Hepatocyte (in vitro differentiated cells): ENCODE data around the gene LACTBL1.

Experiments used
- CTCF ChIP-seq: fragments of 200-600 bp; sonication (generic); IDR thresholded peaks from 2 replicates; pipeline ENCODE4 v1.5.1; 2016; ENCODE audit warnings: antibody characterized with exemption, mild to moderate bottlenecking; ENCODE audit not compliant: poor library complexity
- EZH2 ChIP-seq: fragments of 200-600 bp; sonication (generic); IDR thresholded peaks from 2 replicates; pipeline ENCODE4 v1.6.1; 2016; ENCODE audit warnings: antibody characterized with exemption, mild to moderate bottlenecking, borderline replicate concordance

DNA sequence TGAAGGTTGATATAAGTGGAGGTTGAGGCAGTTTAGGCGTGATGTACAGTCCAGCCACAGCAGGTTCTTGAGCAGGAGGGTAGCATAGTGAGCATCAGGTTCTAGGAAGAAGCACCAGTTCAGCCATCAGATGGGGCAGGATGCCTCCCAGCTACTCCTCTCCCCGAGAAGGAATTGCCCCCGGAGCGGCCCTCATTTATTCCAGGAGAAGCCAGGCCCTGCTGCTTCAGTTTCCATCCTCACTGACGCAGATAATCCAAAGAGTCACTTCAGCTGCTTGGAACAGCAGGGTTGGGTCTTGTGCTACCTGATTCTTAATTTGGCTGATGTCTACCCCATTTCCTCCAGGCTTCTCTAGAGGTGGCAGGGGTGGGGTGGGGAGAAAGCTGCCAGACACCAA is 54.7 kb downstream of the LACTBL1 start:
- TF ChIP-seq EZH2, result no peak
- no peak for TF ChIP-seq CTCF
